ENCODE results near the gene SESN1.
"Not testable (repeated sequence)": the region's sequence is repeated elsewhere in the genome, so short reads cannot be mapped to it uniquely, and the experiment has no call there.

The SESN1 gene

DNA sequence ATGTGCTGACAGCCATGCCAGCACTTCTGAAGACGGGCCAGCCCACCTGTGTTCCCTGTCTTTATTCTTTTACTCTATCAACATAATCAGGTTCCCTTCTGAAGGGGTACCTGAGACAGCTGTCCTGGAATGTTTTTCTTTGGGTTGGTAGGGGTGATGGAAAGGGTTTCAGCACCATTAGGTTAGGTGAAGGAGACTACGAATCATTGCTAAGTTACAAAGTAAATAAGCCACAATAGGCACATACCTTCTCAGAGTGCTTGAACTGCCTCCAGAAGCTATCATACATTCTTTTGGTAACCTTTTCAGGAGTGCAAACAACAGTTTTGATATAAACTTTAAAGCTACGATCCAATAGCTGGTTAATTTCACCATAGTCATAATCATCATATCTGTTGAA, 106.3 kb downstream of the SESN1 start:
- Histone ChIP-seq H3K36me3 (replicated peaks) (peaks cover 15% of the 10 kb centered on the region), H3K27me3 (replicated peaks) (no peaks in the 10 kb centered on the region), H3K4me3 (ENCODE audit: low read depth, low read length) (no peak overlapping the region), H3K27ac (no peak overlapping the region)
- in situ Hi-C loops (cut with HindIII; ENCODE audit: low pct_ligation_motif_present, low sequenced_read_pairs) = no loop called here
- DNase-seq = no peak
- TF ChIP-seq, protein P1, sequence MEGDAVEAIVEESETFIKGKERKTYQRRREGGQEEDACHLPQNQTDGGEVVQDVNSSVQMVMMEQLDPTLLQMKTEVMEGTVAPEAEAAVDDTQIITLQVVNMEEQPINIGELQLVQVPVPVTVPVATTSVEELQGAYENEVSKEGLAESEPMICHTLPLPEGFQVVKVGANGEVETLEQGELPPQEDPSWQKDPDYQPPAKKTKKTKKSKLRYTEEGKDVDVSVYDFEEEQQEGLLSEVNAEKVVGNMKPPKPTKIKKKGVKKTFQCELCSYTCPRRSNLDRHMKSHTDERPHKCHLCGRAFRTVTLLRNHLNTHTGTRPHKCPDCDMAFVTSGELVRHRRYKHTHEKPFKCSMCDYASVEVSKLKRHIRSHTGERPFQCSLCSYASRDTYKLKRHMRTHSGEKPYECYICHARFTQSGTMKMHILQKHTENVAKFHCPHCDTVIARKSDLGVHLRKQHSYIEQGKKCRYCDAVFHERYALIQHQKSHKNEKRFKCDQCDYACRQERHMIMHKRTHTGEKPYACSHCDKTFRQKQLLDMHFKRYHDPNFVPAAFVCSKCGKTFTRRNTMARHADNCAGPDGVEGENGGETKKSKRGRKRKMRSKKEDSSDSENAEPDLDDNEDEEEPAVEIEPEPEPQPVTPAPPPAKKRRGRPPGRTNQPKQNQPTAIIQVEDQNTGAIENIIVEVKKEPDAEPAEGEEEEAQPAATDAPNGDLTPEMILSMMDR (IDR thresholded peaks at IDR 0.05; ENCODE audit: low read depth, low read length, missing control alignments) = no peak

DNA sequence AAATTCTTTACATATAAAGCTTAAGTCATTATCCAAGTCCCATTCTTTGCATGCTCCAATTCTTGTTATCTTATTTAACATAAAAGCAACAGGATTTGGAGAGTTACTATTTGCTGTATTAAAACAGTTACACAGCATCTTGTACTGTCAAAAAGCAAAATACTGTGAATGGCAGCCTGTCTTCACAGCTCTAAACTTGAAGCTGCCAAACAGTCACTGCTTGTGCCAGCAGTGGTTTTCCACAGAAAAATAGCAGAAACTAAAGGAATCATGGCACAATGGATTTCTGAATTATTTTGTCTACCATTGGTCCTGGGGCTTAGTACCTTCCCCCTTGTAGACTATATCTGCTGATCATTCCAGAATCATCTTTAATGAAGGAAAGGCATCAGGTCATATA, 107.5 kb downstream of the SESN1 start:
- in situ Hi-C loops (cut with HindIII; ENCODE audit: low pct_ligation_motif_present, low sequenced_read_pairs) = no loop called here
- TF ChIP-seq, protein P1 (IDR thresholded peaks at IDR 0.05; ENCODE audit: low read depth, low read length, missing control alignments) = no peak
- H3K4me3 ChIP-seq (ENCODE audit: low read depth, low read length) = no peak overlapping the region
- no peaks in the 10 kb centered on the region for H3K27me3 ChIP-seq (replicated peaks)
- DNase-seq = no peak
- H3K36me3 ChIP-seq (replicated peaks) = peaks cover 11% of the 10 kb centered on the region
- H3K27ac ChIP-seq = no peak overlapping the region

DNA sequence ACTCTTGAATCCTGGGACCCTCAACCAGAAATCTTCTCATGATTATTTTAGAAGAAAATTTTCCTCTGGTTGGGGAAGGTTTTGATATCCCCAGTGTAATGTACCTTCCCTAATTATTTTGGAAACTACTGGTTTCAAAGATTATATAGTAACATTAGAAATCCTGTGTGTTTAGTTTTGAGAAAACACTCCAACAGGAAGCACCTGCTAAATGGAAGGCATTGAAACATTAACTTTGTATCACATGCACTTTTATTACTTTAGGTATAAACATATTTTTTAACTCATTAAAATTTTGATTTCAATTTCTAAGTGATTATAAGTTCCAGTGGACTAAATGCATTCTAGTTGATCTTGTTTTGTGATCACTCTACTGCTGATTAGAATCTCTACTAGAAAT, 109.3 kb downstream of the SESN1 start:
- DNase-seq = no peak
- Histone ChIP-seq H3K36me3 (replicated peaks) (peaks cover 11% of the 10 kb centered on the region), H3K27me3 (replicated peaks) (no peaks in the 10 kb centered on the region), H3K4me3 (ENCODE audit: low read depth, low read length) (no peak overlapping the region), H3K27ac (no peak overlapping the region)
- in situ Hi-C loops (cut with HindIII; ENCODE audit: low pct_ligation_motif_present, low sequenced_read_pairs) = no loop called here
- TF ChIP-seq, protein P1 (IDR thresholded peaks at IDR 0.05; ENCODE audit: low read depth, low read length, missing control alignments) = no peak

DNA sequence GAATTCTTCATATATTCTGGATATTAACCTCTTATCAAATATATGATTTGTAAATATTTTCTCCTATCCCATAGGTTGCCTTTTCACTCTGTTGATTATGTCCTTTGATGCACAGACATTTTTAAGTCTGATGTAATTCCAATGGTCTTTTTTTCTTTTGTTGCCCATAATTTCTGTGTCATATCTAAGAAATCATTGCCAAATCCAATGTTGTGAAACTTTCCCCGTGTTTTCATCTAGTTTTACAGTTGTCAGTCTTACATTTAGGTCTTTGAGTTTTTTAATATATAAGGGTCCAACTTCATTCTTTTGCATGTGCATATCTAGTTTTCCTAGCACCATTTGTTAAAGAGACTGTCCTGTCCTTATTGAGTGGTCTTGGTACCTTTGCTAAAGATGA, 111.5 kb downstream of the SESN1 start:
- no peak for DNase-seq
- H3K4me3 ChIP-seq (ENCODE audit: low read depth, low read length) = no peak overlapping the region
- TF ChIP-seq, protein P1 (IDR thresholded peaks at IDR 0.05; ENCODE audit: low read depth, low read length, missing control alignments) = no peak
- in situ Hi-C loops (cut with HindIII; ENCODE audit: low pct_ligation_motif_present, low sequenced_read_pairs) = no loop called here
- H3K36me3 ChIP-seq (replicated peaks) = peaks cover 5% of the 10 kb centered on the region
- no peaks in the 10 kb centered on the region for H3K27me3 ChIP-seq (replicated peaks)
- no peak overlapping the region for H3K27ac ChIP-seq

DNA sequence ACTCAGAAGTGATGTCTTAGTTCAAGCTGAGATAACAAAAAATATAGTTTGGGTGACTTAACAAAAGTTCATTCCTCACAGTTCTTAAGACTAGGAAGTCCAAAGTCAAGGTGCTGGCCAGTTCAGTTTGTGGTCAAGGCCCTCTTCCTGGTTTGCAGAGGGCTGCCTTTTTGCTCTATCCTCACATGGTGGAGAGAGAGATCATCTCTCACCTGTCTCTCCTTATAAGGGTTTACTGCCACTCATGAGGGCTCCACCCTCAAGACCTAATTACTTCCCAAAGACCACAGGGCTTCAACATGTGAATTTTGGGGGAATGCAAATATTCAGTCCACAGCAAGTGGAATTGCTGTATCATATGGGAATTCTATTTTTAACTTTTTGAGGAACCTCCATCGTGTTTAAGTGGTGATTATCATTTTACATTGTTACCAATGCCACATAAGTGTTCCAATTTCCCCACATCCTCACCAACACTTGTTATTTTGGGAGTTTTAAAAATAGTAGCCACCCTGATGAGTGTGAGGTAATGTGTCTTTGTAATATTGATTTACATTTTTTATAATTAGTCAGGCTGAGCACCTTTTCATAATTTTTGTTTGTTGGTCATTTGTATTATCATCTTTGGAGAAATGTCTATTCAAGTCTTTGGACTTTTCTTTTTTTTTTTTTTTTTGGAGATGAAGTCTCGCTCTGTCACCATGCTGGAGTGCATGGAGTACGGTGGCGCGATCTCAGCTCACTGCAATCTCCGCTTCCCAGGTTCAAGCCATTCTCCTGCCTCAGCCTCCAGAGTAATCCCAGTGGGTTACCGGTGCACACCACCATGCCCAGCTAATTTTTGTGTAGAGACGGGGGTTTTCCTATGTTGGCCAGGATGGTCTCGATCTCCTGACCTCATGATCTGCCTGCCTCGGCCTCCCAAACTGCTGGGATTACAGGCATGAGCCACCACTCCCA, 112.2 kb downstream of the SESN1 start:
- TF ChIP-seq, protein P1 (IDR thresholded peaks at IDR 0.05; ENCODE audit: low read depth, low read length, missing control alignments) = no peak
- in situ Hi-C loops (cut with HindIII; ENCODE audit: low pct_ligation_motif_present, low sequenced_read_pairs) = no loop called here
- H3K4me3 ChIP-seq (ENCODE audit: low read depth, low read length) = no peak overlapping the region
- no peak for DNase-seq
- no peaks in the 10 kb centered on the region for H3K27me3 ChIP-seq (replicated peaks)
- no peak overlapping the region for H3K27ac ChIP-seq
- H3K36me3 ChIP-seq (replicated peaks) = peaks cover 5% of the 10 kb centered on the region

DNA sequence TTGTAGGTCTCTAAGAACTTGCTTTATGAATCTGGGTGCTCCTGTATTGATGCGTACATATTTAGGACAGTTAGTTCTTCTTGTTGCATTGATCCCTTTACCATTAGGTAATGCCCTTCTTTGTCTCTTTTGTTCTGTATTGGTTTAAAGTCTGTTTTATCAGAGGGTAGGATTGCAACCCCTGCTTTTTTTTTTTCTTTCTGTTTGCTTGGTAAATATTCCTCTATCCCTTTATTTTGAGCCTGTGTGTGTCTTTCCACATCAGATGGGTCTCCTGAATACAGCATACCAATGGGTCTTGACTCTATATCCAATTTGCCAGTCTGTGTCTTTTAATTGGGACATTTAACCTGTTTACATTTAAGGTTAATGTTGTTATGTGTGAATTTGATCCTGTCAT, 116.0 kb downstream of the SESN1 start:
- H3K36me3 ChIP-seq (replicated peaks); H3K27me3 ChIP-seq (replicated peaks); in situ Hi-C loops (cut with HindIII; ENCODE audit: low pct_ligation_motif_present, low sequenced_read_pairs); H3K27ac ChIP-seq; H3K4me3 ChIP-seq (ENCODE audit: low read depth, low read length); DNase-seq: not testable (repeated sequence)
